Measurements from ENCODE around the gene SNCA. TPM values are rescaled to one million over a fixed set of nuclear protein-coding genes. Genes with fewer than 3 reads are reported as not detected.

The SNCA gene
- polyA plus RNA-seq, 3 donors, result 67.6 to 70.9 (median 70.0) TPM

DNA sequence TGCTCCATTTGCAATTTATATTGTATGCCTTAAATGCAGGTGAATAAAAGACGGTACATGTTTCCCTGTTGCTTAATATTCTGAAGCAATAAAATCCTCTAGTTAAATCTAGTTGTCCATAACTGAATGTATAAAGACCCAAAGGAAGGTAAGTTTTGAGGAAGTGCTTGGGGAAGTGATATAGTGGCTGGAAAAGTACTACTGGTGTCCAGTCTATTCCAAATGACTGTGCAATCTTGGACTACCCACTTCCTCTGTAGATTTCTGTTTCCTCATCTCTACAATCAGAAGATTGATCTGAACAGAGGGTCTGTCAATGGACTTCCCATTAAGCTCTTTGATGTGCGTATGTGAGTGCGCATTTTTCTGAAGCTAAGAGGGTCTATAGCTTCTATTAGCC is 17.0 kb downstream of the SNCA start:
- DNase-seq (ENCODE audit: low read depth in 3 of 3, low spot score in 2 of 3), result no peak

GRCh38 chr4:89814362-89814761 is 22.6 kb downstream of the SNCA start:
- DNase-seq (ENCODE audit: low read depth in 3 of 3, low spot score in 2 of 3), result no peak

GRCh38 chr4:89813197-89813596 is 23.8 kb downstream of the SNCA start:
- no peak for DNase-seq (ENCODE audit: low read depth in 3 of 3, low spot score in 2 of 3)

DNA sequence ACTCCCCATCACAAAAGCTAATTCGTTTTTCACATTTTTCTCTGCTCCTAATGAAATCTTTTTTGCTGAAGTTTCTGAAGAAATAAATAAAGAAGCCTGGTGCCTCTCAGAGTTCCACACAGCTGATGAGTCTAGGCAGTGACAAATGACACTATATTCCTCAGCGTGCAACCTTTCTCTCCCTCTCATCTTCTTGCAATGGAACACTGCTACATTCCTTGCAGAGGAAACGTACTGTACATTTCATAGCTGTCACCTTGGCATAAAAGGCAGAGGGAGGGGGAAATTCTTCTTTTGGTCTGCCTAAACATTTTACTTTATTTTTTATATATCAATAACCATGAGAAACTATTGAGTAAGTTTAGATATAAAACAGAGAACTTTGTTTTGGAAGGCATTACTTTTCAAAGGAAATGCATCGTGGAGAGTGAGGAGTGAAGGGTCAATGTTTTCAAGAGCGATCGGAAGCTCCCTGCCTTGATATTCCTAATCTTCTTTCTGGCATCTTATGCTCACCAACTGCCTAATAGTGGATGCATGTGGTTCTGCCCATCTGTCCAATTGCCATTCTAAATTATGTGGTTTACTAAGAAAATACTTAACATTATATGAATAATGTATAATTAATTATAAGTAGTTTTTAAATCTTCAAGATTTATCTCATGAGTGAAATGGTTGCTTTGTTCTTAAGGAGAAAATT is 29.4 kb downstream of the SNCA start:
- no peak for DNase-seq (ENCODE audit: low read depth in 3 of 3, low spot score in 2 of 3)

DNA sequence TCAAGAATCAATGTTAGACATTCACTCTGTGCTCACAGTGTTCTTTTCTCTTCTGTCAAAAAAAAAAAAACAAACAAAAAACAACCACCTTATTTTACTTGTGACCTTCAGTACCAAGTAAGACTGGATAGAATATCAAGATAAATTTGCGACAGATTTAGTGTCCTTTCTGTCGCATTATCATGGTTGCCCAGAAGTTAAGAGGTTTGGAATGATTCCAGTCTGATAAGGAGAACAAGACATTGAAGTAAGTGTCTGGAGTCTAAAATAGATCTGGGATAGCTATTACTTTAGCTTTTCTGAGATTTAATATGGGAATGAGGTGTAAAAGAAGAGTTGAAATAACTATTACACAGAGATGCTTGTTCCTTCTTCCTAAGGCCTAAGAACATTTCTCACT is 31.7 kb downstream of the SNCA start:
- no peak for DNase-seq (ENCODE audit: low read depth in 3 of 3, low spot score in 2 of 3)

- DNase-seq (ENCODE audit: low read depth in 3 of 3, low spot score in 2 of 3), result no peak
Observed at GRCh38 chr4:89803915-89804314, 33.0 kb downstream of the SNCA start.

- DNase-seq (ENCODE audit: low read depth in 3 of 3, low spot score in 2 of 3), result no peak
Observed at GRCh38 chr4:89803036-89803435, 33.9 kb downstream of the SNCA start.

DNA sequence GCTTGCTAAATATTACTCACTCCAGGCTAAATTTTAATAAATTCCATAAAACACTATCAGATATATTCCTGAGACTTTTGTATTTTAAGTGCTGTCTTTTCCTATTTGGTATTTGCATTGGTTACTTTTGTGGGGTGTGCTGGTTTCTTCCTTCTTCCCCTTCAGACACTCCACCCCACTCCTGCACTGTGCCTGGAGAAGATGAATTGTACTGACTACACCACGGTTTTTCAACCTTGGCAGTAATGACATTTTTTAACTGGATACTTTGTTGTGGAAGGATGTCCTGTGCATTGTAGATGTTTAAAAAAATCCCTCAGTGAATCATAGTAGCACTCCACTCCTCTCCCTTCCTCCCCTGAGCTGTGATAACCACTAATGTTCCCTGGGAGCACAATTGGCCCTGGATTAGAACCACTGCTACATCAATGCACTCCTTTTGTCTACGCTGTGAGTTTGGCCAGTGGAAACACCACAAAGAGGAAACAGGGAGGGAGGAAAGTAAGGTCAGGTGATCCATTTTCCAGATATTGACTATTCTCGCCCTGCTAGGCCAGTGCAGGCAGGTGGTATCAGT is 36.3 kb downstream of the SNCA start:
- DNase-seq (ENCODE audit: low read depth in 3 of 3, low spot score in 2 of 3), result no peak

DNA sequence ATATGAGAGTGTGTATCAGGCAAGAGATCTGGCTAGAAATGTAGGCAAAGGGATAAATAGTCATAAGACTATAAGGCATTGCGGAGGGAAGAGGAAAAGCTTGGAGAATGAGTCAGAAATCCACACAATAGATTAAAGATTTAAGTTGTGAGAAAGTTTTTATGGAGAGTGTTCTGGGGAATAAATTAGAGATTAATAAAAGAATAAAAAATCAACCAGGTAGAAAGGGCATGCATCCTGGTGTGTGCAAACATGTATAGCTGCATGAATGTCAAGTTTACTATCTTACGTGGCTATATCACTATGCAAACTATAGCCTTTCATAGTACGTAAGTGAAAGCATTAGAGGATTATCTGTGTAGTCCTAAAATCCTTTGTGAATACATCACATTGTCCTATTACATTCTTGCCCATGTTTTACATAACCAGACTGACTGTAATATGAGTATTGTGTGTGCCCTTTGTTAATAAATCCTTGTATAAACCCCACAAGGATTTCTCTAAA is 36.9 kb downstream of the SNCA start:
- DNase-seq (ENCODE audit: low read depth in 3 of 3, low spot score in 2 of 3), result no peak

DNA sequence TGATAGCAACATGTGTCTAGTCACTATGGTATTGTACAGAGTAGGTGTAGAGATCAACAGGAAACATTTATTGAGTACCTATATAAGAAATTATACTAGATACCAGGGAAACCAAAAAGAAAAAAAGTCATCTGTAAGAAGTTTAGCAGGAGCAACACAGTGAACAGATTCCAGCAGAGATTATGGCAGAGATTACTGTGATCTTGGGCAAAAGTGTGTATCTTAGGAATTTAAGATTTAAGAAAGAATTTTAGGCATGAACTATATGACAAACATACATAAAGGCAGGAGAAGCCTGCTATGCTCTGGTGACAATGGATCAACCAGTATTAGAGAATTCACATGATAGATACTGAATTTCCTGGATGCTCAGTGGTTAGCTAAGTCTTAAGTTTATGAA is 37.9 kb downstream of the SNCA start:
- DNase-seq (ENCODE audit: low read depth in 3 of 3, low spot score in 2 of 3), result no peak

- no peak for DNase-seq (ENCODE audit: low read depth in 3 of 3, low spot score in 2 of 3)
Observed at GRCh38 chr4:89797117-89797516, 39.8 kb downstream of the SNCA start.

DNA sequence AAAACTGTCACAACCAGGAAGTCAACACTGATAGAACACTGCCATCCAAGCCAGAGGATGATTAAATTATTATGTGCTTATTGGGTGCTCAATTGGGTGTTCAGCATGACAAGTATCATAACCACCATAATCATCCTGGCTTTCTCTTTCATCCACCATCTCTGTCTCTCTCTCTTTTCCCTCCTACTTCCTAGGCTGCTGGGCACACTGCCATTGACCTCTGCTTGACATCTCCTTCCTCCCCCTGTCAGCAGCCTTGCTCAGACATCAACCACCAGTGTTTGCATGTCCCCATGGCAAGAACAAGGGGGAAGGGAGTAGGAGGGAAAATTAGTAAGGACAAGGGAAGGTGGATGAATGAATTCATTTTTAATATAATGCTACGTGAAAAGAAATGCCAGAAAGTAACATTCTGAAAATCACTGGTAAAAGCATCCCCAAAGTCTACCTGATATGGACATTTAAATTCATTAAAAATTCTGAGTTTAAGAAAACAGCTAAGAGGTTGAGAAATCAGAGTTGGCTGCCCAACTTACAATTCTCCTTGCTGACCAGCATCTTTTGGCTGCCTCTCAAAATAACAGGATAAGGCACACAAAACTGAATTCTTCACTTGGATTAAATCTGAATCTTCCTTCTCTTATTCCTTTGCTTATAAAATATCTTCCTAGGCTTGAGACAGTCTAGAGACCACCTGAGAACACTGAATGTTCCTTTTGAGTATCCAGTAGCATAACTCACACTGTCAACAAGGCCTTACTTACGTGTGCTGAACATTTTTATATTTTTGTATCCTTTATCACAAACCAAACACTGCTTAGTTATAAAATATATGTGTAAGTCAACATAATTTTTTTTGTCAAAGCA is 48.5 kb downstream of the SNCA start:
- no peak for DNase-seq (ENCODE audit: low read depth in 3 of 3, low spot score in 2 of 3)

DNA sequence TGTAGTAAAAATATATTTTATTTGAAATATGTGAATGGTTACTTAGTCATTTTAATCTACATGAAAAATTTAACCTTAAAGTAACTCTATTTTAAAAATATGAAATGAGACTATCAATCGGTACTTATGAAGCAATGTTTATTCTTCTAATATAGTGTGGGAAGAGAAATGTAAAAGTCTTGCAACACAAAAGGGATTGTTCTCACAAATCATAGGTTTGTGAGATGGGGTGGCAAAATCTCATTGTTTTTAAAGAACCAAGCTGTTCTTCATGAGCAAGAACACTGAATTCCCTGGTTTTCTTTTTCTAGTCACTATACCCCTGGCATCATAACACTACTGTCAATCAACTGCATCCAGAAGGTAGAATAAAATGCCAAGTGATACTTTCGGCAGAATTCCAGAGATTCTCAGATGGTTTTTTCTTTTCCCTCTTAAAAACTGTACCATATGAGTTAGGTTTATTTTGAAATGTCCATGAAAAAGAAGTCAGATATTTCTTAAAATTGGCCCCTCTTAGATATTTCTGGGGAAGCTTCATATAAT is 52.2 kb downstream of the SNCA start:
- DNase-seq (ENCODE audit: low read depth in 3 of 3, low spot score in 2 of 3), result no peak

GRCh38 chr4:89781321-89781720 is 55.6 kb downstream of the SNCA start:
- no peak for DNase-seq (ENCODE audit: low read depth in 3 of 3, low spot score in 2 of 3)

DNA sequence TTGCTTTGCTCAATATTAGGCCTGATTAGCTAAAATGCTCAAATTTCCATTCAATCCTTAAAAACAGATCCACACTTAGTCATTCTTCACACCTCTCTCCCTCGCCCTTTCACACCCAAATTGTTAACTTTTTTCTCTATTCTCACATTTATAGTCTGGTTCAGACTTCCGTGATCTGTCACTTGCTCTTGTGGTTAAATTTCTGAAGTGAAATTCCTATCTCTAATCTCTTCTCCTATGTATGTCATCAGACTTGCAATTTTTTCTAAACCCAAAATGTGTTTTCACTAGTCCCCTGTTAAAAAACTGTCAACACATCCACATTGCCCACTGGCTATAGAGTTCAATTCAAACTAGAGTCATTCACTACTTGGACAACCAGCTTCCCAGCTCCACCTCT is 63.2 kb downstream of the SNCA start:
- DNase-seq (ENCODE audit: low read depth in 3 of 3, low spot score in 2 of 3), result no peak

GRCh38 chr4:89769856-89770255 is 67.1 kb downstream of the SNCA start:
- no peak for DNase-seq (ENCODE audit: low read depth in 3 of 3, low spot score in 2 of 3)

GRCh38 chr4:89767924-89768323 is 69.0 kb downstream of the SNCA start:
- no peak for DNase-seq (ENCODE audit: low read depth in 3 of 3, low spot score in 2 of 3)

DNA sequence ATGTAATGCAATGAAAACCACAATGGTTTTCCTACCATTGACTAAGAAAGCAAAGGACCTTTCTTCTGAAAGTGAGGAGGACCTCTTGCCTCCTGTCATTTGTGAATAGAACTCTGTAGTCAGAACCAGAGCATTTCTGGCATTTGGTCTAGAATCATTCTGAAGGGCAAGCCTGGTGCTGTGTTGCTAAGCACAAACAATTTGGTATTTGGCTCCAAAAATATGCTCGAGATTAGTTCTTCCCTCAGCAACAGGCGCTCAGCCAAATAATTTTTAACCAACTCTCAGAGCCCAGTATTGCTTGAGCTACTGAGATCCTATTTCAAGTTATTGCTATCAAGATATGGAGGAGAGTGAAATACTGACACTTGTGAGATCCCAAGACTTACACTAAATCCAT is 71.0 kb downstream of the SNCA start:
- DNase-seq (ENCODE audit: low read depth in 3 of 3, low spot score in 2 of 3), result no peak

GRCh38 chr4:89765528-89765927 is 71.4 kb downstream of the SNCA start:
- DNase-seq (ENCODE audit: low read depth in 3 of 3, low spot score in 2 of 3), result no peak

- DNase-seq (ENCODE audit: low read depth in 3 of 3, low spot score in 2 of 3), result no peak
Observed at GRCh38 chr4:89762311-89762710, 74.7 kb downstream of the SNCA start.

GRCh38 chr4:89759426-89759825 is 77.5 kb downstream of the SNCA start:
- no peak for DNase-seq (ENCODE audit: low read depth in 3 of 3, low spot score in 2 of 3)

Measured in right renal cortex interstitium (tissue), 3 donors.